ENCODE results near the gene ALDH1L1. TPM values are rescaled to one million over a fixed set of nuclear protein-coding genes. Genes with fewer than 3 reads are reported as not detected.
A peak's percentile ranks its signal among the peaks of the same experiment; 100 is the strongest.

Gene ALDH1L1
- total RNA-seq, 1 experiment from 2014 or later, result 0.36 TPM

GRCh38 chr3:126208606-126209256 lies 28.3 kb upstream of the ALDH1L1 start:
- CTCF ChIA-PET, result no interaction called here
- Histone ChIP-seq H3K4me1 (ENCODE audit: control insufficient read depth, insufficient read depth, low read length) (0 out of 2 replicates have a peak, but pooled peaks cover 6% of the 10 kb centered on the region), H3K27me3 (ENCODE audit: control insufficient read depth, insufficient read depth, low read length) (peaks cover 8% of the 10 kb centered on the region; the same call in 1 of the 2 replicates), H3K36me3 (ENCODE audit: control insufficient read depth, insufficient read depth, low read length) (no peaks in the 10 kb centered on the region), H3K4me3 (ENCODE audit: low read depth in 2 of 2, low read length in 2 of 2) (no peak overlapping the region), H3K9me3 (ENCODE audit: control insufficient read depth, insufficient read depth, low read depth, low read length) (no peaks in the 10 kb centered on the region), H3K27ac (ENCODE audit: low read length) (no peak overlapping the region)
- DNase-seq (ENCODE audit: low read depth, low spot score) (no peak), ATAC-seq (peak; percentile 36)
- intact Hi-C loops (cut with micrococcal nuclease; ENCODE audit: unreplicated experiment) (no loop called here), in situ Hi-C loops (cut with HindIII; ENCODE audit: low pct_unique_long_range_greater_than_20kb, low sequenced_read_pairs) (no loop called here)
- BruUV-seq (replicated peaks), result no TSS peak
- TF ChIP-seq POLR2AphosphoS5 (IDR thresholded peaks at IDR 0.05; ENCODE audit: low read depth, low read length), result no peak
- TF ChIP-seq REST (IDR thresholded peaks at IDR 0.05; ENCODE audit: insufficient read depth in 1 of 2, low read depth in 2 of 2, low read length in 1 of 2), result no peak
- no peak for TF ChIP-seq CTCF (IDR thresholded peaks at IDR 0.05)
- TF ChIP-seq TCF7L2 (IDR thresholded peaks at IDR 0.05; ENCODE audit: low read depth, low read length), result no peak
- no peak for TF ChIP-seq SIN3A (IDR thresholded peaks at IDR 0.05; ENCODE audit: borderline replicate concordance, insufficient read depth, low read depth, low read length)
- POLR2A ChIA-PET, result no interaction called here

GRCh38 chr3:126208182-126208581 lies 27.8 kb upstream of the ALDH1L1 start:
- no peak overlapping the region for H3K27ac ChIP-seq (ENCODE audit: low read length)
- H3K36me3 ChIP-seq (ENCODE audit: control insufficient read depth, insufficient read depth, low read length), result no peaks in the 10 kb centered on the region
- intact Hi-C loops (cut with micrococcal nuclease; ENCODE audit: unreplicated experiment) (no loop called here), in situ Hi-C loops (cut with HindIII; ENCODE audit: low pct_unique_long_range_greater_than_20kb, low sequenced_read_pairs) (no loop called here)
- H3K4me3 ChIP-seq (ENCODE audit: low read depth in 2 of 2, low read length in 2 of 2), result no peak overlapping the region
- ChIA-PET CTCF (no interaction called here), POLR2A (no interaction called here)
- ATAC-seq (no peak), DNase-seq (ENCODE audit: low read depth, low spot score) (no peak)
- no TSS peak for BruUV-seq (replicated peaks)
- H3K4me1 ChIP-seq (ENCODE audit: control insufficient read depth, insufficient read depth, low read length), result 0 out of 2 replicates have a peak, but pooled peaks cover 6% of the 10 kb centered on the region
- H3K27me3 ChIP-seq (ENCODE audit: control insufficient read depth, insufficient read depth, low read length), result 0 out of 2 replicates have a peak, but pooled peaks cover 4% of the 10 kb centered on the region
- TF ChIP-seq POLR2AphosphoS5 (IDR thresholded peaks at IDR 0.05; ENCODE audit: low read depth, low read length) (no peak), CTCF (IDR thresholded peaks at IDR 0.05) (no peak), SIN3A (IDR thresholded peaks at IDR 0.05; ENCODE audit: borderline replicate concordance, insufficient read depth, low read depth, low read length) (no peak), TCF7L2 (IDR thresholded peaks at IDR 0.05; ENCODE audit: low read depth, low read length) (no peak), REST (IDR thresholded peaks at IDR 0.05; ENCODE audit: insufficient read depth in 1 of 2, low read depth in 2 of 2, low read length in 1 of 2) (no peak)
- H3K9me3 ChIP-seq (ENCODE audit: control insufficient read depth, insufficient read depth, low read depth, low read length), result no peaks in the 10 kb centered on the region
